SK-N-SH treated with all-trans-retinoic acid at 6 μM for 48 hours (cell line): ENCODE data around the gene PHF5A.

Source experiments
- ATAC-seq: fragments of 200-7000 bp; cut with Tn5 transposase; 3 replicates; pipeline ENCODE4 v1.9.1; 2020; ENCODE audit warnings: mild to moderate bottlenecking, moderate library complexity
- ARNTL ChIP-seq: fragments of 450-650 bp; formaldehyde crosslinking; IDR thresholded peaks from 2 replicates; pipeline ENCODE4 v1.5.0; 2020; ENCODE audit warnings: low read depth, mild to moderate bottlenecking, moderate library complexity, borderline replicate concordance
- BACH2 ChIP-seq: fragments of 250-450 bp; sonication (Bioruptor Pico); IDR thresholded peaks from 2 replicates; pipeline ENCODE4 v1.9.0; 2021; ENCODE audit warnings: mild to moderate bottlenecking, borderline replicate concordance
- CSRNP3 ChIP-seq: fragments of 250-450 bp; sonication (Bioruptor Pico); IDR thresholded peaks from 2 replicates; pipeline ENCODE4 v1.5.1; 2021; ENCODE audit warnings: mild to moderate bottlenecking, moderate library complexity
- GLIS3 ChIP-seq: fragments of 250-450 bp; sonication (Bioruptor Pico); IDR thresholded peaks from 2 replicates; pipeline ENCODE4 v1.5.0; 2020; ENCODE audit warnings: mild to moderate bottlenecking, moderate library complexity
- ISL1 ChIP-seq: fragments of 250-450 bp; sonication (Bioruptor Pico); IDR thresholded peaks from 2 replicates; pipeline ENCODE4 v2.1.2; 2022; ENCODE audit warnings: mild to moderate bottlenecking, moderate library complexity
- OSR1 ChIP-seq: fragments of 250-450 bp; sonication (Bioruptor Pico); IDR thresholded peaks from 2 replicates; pipeline ENCODE4 v1.8.0; 2022; ENCODE audit warnings: moderate library complexity, mild to moderate bottlenecking, inconsistent platforms
- PPARA ChIP-seq: fragments of 250-450 bp; sonication (Bioruptor Pico); IDR thresholded peaks from 2 replicates; pipeline ENCODE4 v1.5.0; 2020; ENCODE audit warnings: mild to moderate bottlenecking, borderline replicate concordance
- RARB ChIP-seq: fragments of 250-450 bp; sonication (Bioruptor Pico); IDR thresholded peaks from 2 replicates; pipeline ENCODE4 v1.8.0; 2021; ENCODE audit warnings: mild to moderate bottlenecking, moderate library complexity
- SNAI2 ChIP-seq: fragments of 250-450 bp; sonication (Bioruptor Pico); IDR thresholded peaks from 2 replicates; pipeline ENCODE4 v1.5.0; 2020; ENCODE audit warnings: mild to moderate bottlenecking, moderate library complexity
- TCF4 ChIP-seq: fragments of 250-450 bp; sonication (Bioruptor Pico); IDR thresholded peaks from 2 replicates; pipeline ENCODE4 v1.8.0; 2021; ENCODE audit warnings: mild to moderate bottlenecking, moderate library complexity, borderline replicate concordance
- TSHZ2 ChIP-seq: fragments of 250-450 bp; sonication (Bioruptor Pico); IDR thresholded peaks from 2 replicates; pipeline ENCODE4 v1.5.0; 2020; ENCODE audit warnings: mild to moderate bottlenecking, moderate library complexity
- ZFP30 ChIP-seq: fragments of 450-650 bp; formaldehyde crosslinking; IDR thresholded peaks from 2 replicates; pipeline ENCODE4 v1.5.0; 2022; ENCODE audit warnings: mild to moderate bottlenecking, moderate library complexity
- ZNF565 ChIP-seq: fragments of 450-650 bp; formaldehyde crosslinking; conservative IDR thresholded peaks from 2 replicates; pipeline ENCODE4 v1.5.0; 2020; ENCODE audit warnings: low read depth, mild to moderate bottlenecking, moderate library complexity
- ZNF70 ChIP-seq: fragments of 450-650 bp; formaldehyde crosslinking; IDR thresholded peaks from 2 replicates; pipeline ENCODE4 v1.5.0; 2020; ENCODE audit warnings: mild to moderate bottlenecking, moderate library complexity
- TF ChIP-seq, protein P1 (sequence below): fragments of 250-450 bp; sonication (Bioruptor Pico); IDR thresholded peaks from 2 replicates; pipeline ENCODE4 v1.5.1; 2020; ENCODE audit warnings: low read depth, mild to moderate bottlenecking, moderate library complexity

Gene PHF5A

DNA sequence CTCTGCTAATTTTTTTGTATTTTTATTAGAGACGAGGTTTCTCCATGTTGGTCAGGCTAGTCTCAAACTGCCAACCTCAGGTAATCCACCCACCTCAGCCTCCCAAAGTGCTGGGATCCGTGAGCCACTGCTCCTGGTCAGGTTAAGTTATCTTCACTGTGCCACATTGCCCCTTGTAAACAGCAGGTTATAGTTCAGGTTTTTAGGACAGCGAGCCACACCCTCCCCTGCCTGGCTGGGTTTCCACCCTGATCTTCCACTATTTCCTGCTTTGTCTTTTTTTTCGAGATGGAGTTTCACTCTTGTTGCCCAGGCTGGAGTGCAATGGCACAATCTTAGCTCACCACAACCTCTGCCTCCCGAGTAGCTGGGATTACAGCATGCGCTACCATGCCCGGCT is 16.5 kb upstream of the PHF5A start (continued):
- TF ChIP-seq RARB (CRISPR knock-in tag) (no peak), SNAI2 (CRISPR knock-in tag) (no peak), GLIS3 (CRISPR knock-in tag) (no peak), TSHZ2 (CRISPR knock-in tag) (no peak), BACH2 (CRISPR knock-in tag) (no peak), ZFP30 (CRISPR knock-in tag) (no peak)

DNA sequence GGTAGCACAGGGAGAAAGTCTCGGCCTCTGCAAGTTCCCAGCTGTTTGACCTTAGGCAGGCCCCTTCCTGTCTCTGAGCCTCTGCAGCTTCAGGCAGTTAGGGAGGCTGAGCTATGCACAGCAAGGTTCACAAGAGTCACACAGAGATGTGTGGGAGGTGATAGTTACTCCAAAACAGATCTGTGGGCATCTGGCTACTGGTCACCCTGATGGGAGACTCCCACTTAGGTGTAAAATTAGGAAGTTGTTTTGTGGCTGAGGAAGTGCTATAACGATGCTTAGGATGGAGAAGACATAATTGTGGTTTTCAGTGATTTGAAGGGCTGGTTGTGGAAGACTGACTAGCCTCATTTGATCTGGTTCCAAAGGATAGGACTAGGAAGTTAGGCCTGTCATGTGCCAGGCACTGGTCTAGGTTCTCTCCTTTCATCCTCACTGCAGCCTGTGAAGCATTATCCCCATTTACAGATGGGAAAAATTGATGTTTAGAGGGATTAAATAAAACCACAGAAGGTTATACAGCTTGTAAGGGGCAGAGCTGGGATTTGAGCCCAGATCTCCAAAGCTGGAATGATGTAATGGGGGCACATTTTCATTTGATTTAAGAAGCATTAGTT is 13.9 kb upstream of the PHF5A start:
- ATAC-seq: no peak
- no peak for TF ChIP-seq GLIS3 (CRISPR knock-in tag)
- TF ChIP-seq ZFP30 (CRISPR knock-in tag): no peak
- no peak for TF ChIP-seq TSHZ2 (CRISPR knock-in tag)
- no peak for TF ChIP-seq ZNF565 (CRISPR knock-in tag)
- no peak for TF ChIP-seq ARNTL (CRISPR knock-in tag)

- no peak for TF ChIP-seq ZFP30 (CRISPR knock-in tag)
- no peak for TF ChIP-seq OSR1
- TF ChIP-seq GLIS3 (CRISPR knock-in tag): no peak
- no peak for TF ChIP-seq PPARA (CRISPR knock-in tag)
- TF ChIP-seq ISL1 (CRISPR knock-in tag): no peak
- TF ChIP-seq ZNF70 (CRISPR knock-in tag): no peak
- ATAC-seq: no peak
These were observed 13.4 kb upstream of the PHF5A start for GRCh38 chr22:41481925-41482318.

DNA sequence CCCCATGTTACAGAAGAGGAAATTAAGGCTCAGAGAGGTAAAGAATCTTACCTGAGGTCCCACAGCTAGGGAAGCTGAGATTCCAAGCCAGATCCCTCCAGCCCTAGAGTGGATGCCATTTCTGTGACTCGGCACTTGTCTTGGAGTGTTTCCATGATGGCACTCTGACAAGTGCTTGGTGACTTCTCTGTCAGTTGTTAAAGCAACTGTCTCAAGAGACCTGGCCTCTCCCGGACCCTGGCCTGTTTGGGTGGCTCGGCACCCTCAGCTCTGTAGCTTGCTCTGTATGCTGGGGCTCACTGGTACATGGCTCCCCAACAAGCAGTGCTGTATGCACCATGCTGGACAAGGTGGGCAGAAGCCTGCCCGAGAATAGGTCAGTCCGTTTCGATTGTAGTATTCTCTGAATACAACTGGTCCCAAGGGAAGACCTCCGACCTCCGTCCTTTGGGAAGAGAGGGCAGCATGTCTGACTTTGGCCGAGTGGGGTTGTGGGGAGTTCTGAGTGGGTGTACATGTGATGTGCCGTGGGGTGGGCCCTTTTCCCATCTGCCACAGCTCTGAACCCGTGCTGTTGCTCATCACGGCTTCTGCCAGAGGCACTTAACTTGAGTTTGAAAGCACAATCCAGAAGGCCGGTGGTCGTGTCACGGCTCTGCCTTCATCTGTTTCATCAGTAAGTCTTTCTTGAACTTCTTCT is 12.8 kb upstream of the PHF5A start:
- ATAC-seq: no peak
- TF ChIP-seq TCF4 (CRISPR knock-in tag): no peak
- no peak for TF ChIP-seq RARB (CRISPR knock-in tag)
- TF ChIP-seq PPARA (CRISPR knock-in tag): no peak

DNA sequence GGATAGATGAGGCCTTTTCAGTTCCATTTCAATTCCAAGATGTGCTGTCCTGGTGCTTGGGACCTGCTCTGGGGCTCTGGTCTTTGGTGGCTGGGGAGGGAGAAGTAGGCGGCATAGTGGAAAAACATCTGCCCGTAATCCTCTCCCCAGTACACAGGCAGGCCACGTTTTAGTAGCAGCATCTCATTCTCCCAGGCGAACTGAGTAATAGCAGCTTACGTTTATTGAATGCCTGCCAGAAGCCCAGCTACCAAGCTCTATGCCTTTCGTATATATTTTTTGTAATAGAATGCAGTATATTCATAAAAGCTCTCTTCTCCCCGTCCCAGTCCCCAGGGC is 11.9 kb upstream of the PHF5A start:
- TF ChIP-seq ZNF565 (CRISPR knock-in tag) (no peak), GLIS3 (CRISPR knock-in tag) (no peak), TCF4 (CRISPR knock-in tag) (no peak), CSRNP3 (CRISPR knock-in tag) (no peak), BACH2 (CRISPR knock-in tag) (no peak), ISL1 (CRISPR knock-in tag) (no peak)
- TF ChIP-seq, protein P1, sequence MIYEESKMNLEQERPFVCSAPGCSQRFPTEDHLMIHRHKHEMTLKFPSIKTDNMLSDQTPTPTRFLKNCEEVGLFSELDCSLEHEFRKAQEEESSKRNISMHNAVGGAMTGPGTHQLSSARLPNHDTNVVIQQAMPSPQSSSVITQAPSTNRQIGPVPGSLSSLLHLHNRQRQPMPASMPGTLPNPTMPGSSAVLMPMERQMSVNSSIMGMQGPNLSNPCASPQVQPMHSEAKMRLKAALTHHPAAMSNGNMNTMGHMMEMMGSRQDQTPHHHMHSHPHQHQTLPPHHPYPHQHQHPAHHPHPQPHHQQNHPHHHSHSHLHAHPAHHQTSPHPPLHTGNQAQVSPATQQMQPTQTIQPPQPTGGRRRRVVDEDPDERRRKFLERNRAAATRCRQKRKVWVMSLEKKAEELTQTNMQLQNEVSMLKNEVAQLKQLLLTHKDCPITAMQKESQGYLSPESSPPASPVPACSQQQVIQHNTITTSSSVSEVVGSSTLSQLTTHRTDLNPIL (CRISPR knock-in tag): no peak
- TF ChIP-seq, all 23 proteins: peak for 0
- ATAC-seq: peak; percentile 51
